Loucy (cell line): ENCODE data around the gene APOC3.

ENCODE experiments used
- EZH2phosphoT487 ChIP-seq: fragments of 200-600 bp; IDR thresholded peaks from 2 replicates; pipeline ENCODE4 v1.6.1; 2018; ENCODE audit warnings: antibody characterized with exemption, mild to moderate bottlenecking, moderate library complexity, borderline replicate concordance
- TF ChIP-seq, protein P1 (sequence below): fragments of 200-600 bp; sonication (generic); conservative IDR thresholded peaks from 2 replicates; pipeline ENCODE4 v1.5.1; 2014; ENCODE audit warnings: mild to moderate bottlenecking, antibody characterized with exemption, low read length

DNA sequence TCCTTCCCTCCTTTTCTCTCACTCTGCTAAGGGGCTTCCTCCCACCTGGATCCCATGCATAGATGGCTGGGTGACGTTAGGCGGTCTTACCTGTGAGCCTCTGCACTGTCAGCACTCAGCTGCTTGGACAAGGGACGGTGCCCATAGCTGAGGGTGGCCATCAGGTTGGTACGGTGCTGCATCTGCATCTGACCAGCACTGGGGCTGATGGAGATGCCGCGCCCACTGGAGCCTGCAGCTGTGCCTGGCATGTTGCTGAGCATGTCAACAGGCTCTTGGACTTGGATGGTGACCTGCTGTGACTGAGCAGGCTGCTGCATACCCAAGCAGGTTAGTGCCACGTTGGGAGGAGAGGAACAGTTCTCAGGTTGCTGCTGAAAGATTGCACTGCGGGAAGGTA lies 29.5 kb downstream of the APOC3 start:
- TF ChIP-seq, protein P1, sequence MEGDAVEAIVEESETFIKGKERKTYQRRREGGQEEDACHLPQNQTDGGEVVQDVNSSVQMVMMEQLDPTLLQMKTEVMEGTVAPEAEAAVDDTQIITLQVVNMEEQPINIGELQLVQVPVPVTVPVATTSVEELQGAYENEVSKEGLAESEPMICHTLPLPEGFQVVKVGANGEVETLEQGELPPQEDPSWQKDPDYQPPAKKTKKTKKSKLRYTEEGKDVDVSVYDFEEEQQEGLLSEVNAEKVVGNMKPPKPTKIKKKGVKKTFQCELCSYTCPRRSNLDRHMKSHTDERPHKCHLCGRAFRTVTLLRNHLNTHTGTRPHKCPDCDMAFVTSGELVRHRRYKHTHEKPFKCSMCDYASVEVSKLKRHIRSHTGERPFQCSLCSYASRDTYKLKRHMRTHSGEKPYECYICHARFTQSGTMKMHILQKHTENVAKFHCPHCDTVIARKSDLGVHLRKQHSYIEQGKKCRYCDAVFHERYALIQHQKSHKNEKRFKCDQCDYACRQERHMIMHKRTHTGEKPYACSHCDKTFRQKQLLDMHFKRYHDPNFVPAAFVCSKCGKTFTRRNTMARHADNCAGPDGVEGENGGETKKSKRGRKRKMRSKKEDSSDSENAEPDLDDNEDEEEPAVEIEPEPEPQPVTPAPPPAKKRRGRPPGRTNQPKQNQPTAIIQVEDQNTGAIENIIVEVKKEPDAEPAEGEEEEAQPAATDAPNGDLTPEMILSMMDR = no peak
- TF ChIP-seq EZH2phosphoT487 = no peak
